GM12865 (cell line): ENCODE data around the gene ODF4.

Source experiments
- DNase-seq: peaks from one replicate; pipeline ENCODE4 v3.0.0; 2010; ENCODE audit warnings: low read depth
- H3K4me3 ChIP-seq: 2 replicates; pipeline ENCODE4 v1.5.1; 2011; ENCODE audit warnings: mild to moderate bottlenecking, low read depth, low read length, control low read depth
- TF ChIP-seq, protein P1 (sequence below): IDR thresholded peaks from 2 replicates; pipeline ENCODE4 v1.5.1; 2011; ENCODE audit warnings: low read length, control low read depth, low read depth, inconsistent platforms; ENCODE audit not compliant: insufficient read depth; ENCODE audit errors: missing control alignments

Gene ODF4

DNA sequence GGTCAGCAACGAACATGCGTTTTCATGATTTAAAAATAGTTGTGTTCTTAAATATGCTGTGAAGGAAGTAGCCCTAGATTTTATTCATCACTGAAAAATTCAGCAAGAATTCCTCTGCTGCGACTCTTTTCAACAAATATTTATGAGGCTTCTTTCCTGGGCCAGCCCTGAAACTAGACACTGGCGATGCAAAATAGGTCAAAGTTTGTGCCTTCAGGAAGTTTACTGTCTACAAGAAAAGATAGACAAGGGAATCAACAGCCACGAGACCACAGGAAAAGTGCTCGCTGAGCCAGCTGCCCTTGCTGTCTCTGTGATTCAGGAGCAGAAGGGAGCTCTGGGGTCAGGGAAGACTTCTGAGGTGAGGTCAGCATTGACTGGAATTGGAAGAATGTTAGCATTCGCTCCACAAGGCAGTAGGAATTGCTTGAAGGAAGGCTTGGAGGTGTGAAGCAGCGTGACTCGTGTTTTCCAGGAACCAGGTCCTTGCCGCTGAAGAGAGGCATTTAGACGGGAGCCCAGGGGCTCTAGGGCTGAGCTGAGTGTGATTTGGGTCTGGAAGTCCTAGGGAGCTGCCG lies 45.2 kb downstream of the ODF4 start:
- no peak overlapping the region for H3K4me3 ChIP-seq
- DNase-seq: no peak

DNA sequence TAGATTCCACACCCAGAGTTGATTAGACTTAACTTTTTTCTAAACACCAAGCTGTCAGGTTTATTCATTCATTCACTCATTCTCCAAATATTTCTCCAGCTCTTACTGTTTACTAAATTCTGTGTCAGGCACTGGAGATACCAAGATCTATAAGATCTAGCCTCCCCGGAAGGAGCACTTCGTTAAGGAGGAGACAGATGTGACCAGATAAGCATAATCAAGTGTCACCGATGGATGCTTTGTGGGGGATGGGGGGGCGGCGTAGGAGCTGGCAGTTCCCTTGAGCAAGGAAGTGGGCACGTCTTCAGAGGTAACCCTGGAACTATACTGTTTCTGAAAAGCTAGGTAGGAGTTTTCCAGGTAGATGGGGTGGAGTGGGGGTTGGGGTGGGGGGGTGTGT lies 47.2 kb downstream of the ODF4 start:
- TF ChIP-seq, protein P1, sequence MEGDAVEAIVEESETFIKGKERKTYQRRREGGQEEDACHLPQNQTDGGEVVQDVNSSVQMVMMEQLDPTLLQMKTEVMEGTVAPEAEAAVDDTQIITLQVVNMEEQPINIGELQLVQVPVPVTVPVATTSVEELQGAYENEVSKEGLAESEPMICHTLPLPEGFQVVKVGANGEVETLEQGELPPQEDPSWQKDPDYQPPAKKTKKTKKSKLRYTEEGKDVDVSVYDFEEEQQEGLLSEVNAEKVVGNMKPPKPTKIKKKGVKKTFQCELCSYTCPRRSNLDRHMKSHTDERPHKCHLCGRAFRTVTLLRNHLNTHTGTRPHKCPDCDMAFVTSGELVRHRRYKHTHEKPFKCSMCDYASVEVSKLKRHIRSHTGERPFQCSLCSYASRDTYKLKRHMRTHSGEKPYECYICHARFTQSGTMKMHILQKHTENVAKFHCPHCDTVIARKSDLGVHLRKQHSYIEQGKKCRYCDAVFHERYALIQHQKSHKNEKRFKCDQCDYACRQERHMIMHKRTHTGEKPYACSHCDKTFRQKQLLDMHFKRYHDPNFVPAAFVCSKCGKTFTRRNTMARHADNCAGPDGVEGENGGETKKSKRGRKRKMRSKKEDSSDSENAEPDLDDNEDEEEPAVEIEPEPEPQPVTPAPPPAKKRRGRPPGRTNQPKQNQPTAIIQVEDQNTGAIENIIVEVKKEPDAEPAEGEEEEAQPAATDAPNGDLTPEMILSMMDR: no peak
- DNase-seq: no peak

More for the DNA sequence above, 45.2 kb downstream of the ODF4 start:
- TF ChIP-seq, protein P1: no peak

DNA sequence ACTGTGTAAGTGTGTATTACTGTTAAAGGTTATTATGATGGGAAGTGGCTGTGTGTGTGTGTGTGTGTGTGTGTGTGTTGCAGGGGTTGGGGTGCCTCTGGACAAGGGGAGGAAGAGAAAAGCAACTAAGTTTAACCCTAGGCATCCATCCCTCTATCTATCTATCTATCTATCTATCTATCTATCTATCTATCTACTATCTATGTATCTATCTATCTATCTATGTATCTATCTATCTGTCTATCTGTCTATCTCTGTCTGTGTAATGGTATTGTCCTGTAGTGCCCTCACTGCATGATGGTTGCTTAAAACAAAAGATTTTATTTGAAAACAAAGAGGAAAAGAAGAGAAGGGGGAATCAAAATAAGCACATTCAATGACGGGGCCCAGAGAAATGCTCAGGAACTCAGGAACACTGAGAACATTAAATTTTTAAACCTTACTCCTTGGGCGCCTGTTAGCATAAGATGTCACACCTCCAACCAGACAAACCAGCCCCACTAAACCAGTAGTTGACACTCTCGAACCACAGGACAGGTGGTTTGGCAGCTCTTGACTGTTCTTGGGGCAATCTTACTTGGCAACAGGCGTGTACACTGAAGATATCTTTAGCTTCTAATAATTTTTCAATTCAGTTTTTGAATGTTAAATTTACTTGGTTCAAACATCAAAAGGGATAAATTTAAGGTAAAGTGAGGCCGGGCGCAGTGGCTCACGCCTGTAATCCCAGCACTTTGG lies 48.4 kb downstream of the ODF4 start:
- TF ChIP-seq, protein P1: no peak
- no peak overlapping the region for H3K4me3 ChIP-seq
- no peak for DNase-seq

More for the DNA sequence above, 47.2 kb downstream of the ODF4 start:
- no peak overlapping the region for H3K4me3 ChIP-seq

DNA sequence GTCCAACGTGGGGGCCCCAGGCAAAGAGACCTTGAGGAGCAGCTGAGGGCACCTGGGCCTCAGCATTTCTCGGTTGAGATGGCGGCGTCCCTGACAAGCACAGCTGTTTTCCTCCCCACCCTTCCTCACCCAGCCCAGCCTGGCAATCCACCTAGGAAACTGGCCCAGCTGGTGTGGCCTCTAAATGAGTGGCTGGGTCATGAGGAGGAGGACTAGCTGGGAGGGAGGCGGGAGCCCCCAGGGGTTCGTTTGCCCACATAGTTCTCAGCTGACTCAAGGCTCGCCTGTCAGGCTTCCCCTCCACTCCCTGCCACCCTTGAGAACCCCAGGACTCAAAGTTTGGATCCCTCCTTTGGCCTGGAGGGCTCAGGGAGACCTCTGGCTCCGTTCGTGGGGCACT lies 52.1 kb downstream of the ODF4 start:
- no peak overlapping the region for H3K4me3 ChIP-seq
- no peak for DNase-seq
- TF ChIP-seq, protein P1: no peak

DNA sequence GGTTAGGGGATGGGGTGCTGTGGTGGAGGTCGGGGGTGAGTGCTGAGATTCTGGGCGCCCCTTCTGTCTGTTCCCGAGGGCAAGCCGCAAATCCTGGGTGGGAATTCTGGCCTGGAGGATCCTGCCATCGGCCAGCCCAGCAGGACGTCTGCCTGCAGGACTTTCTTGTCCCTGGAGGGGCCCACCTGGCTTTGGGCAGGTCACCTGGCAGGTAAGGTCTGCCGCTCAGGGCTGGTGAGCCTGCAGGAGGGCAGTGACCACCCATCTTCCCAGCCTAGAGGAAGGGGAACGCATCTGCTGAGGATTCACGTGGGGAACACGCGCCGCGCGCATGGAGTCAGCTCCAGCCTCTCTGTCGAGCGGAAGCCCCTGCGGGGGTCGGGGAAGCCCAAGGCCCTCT lies 52.6 kb downstream of the ODF4 start:
- DNase-seq: no peak
- TF ChIP-seq, protein P1: no peak
- H3K4me3 ChIP-seq: no peak overlapping the region

DNA sequence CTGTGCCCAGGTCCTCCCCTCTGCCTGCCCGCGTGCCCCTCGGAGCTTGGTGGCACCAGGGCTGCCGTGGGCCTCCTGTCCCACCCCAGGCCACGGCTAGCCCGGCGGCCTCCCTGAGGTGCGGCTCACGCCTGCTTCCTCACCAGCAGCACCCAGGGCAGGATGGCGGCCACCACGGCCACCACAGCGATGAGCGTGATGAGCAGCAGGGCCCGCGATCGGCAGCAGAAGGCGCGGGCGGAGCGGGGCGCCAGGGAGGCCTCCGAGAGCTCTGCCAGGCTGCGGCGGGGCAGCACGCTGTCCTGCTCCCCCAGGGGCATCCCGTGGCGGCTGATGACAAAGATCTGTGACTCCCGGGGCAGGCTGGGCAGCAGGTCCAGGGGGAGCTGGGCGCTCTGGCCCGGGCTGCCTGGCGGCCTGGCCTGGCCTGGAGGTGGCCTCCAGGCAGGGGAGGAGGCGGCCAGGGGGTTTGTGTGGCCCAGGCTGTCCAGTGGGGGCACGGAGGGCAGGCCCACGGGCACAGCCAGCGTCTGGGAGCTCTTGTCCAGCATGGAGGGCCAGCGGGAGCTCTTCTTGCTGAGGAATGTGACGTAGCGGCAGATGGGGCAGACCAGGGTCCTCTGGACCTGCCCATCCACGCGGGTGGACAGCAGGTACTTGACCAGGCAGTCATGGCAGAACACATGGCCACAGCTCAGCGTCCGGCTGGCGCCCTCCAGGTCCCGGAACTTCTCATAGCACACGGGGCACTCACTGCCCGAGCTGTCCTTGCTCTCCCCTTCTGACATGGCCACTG lies 53.2 kb downstream of the ODF4 start:
- no peak for DNase-seq
- TF ChIP-seq, protein P1: no peak
- no peak overlapping the region for H3K4me3 ChIP-seq
